Cardiac fibroblast (primary cell): ENCODE data around the gene SYNDIG1L.

Source experiments
- DNase-seq, 2 donors: peaks; one replicate each; pipeline versions ENCODE4 v3.0.0 to v3.0.0-alpha.2; 2010; ENCODE audit warnings: low read depth in 2 of 2
- H3K4me3 ChIP-seq, 2 donors: replicated peaks in 1 of 2; 1 replicate in 1 of 2; 2 replicates in 1 of 2; pipeline ENCODE4 v1.5.1; 2011; ENCODE audit warnings: low read depth in 2 of 2, low read length in 2 of 2, mild to moderate bottlenecking in 2 of 2, moderate library complexity in 1 of 2
- CTCF ChIP-seq: IDR thresholded peaks from one replicate; pipeline ENCODE4 v1.5.1; 2011; ENCODE audit warnings: low read depth, mild to moderate bottlenecking, low read length, inconsistent platforms

Gene SYNDIG1L

GRCh38 chr14:74426202-74426582 is at the start of gene SYNDIG1L:
SYNDIG1L (minus strand) TSS chr14:74426210; CDS start chr14:74409744, 16,466 bp downstream.
- H3K4me3 ChIP-seq, result no peak within 1 kb of the TSS
- TF ChIP-seq CTCF, result no peak
- no peak for DNase-seq

DNA sequence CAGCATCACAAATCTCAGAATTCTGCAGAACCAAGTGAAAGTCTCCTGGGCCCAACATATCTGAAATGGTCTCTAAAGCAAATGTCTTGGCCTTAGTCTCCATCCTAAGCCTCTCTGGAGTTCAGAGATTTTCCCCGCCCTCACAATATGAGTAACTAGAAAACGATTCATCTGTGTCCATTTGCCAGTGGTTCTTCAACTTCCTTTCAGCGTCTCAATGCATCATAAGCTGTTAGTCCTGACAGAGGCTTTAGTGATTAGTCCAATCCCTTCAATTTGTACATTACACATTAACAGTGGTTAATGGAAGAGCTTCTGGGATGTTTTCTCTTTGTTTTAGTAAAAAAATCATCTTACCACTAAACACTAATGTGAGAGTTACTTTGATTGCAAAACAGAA is 49.7 kb upstream of the SYNDIG1L start:
- no peak overlapping the region for H3K4me3 ChIP-seq
- peak; percentile 65 to 79 for DNase-seq
- no peak for TF ChIP-seq CTCF

GRCh38 chr14:74474376-74474775 is 48.4 kb upstream of the SYNDIG1L start:
- TF ChIP-seq CTCF, result no peak
- peak in 1 of 2 donors; percentile 17 for DNase-seq
- H3K4me3 ChIP-seq, result no peak overlapping the region

- DNase-seq, result no peak
- H3K4me3 ChIP-seq, result no peak overlapping the region
- no peak for TF ChIP-seq CTCF
These were observed 46.6 kb upstream of the SYNDIG1L start for GRCh38 chr14:74472601-74473000.

- no peak overlapping the region for H3K4me3 ChIP-seq
- no peak for DNase-seq
- TF ChIP-seq CTCF, result no peak
These were observed 43.8 kb upstream of the SYNDIG1L start for GRCh38 chr14:74469548-74470518.

- H3K4me3 ChIP-seq, result no peak overlapping the region
- no peak for TF ChIP-seq CTCF
- no peak for DNase-seq
These were observed 42.5 kb upstream of the SYNDIG1L start for GRCh38 chr14:74468513-74468912.
